ENCODE measurements around the gene CD3D.
A peak's percentile ranks its signal among the peaks of the same experiment; 100 is the strongest.

The CD3D gene

DNA sequence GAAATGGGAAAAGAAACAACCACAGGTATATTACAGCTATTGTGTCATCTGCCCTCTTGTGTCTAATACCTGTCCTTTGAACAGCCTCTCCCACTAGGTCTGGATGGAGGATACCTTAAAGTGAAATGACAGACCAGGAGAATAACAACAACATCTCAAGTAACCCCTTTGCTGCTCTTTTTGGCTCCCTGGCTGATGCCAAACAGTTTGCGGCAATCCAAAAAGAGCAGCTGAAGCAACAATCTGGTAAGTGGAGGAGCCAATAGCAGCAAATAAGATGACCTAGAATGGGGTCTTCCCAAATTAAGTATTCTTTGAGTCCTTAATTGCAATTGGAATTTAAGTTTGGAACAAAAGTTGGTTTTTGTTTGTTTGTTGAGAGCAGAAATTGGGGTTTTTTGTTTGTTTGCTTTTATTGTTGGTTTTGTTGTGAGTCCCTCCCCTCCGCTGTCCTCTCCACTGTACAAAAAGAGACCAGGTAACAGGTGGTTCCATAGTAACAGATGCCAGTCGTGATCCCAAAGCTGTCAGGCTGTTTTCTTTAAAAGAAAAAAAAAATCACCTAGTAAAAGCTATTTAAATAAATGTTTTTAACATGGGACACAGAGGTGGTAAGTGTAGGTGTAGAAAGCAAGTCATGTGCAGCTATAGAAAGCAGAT is 22.6 kb upstream of the CD3D start:
- H3K36me3 ChIP-seq (ENCODE audit: control insufficient read depth, insufficient read depth, low read length), result peaks cover 11% of the 10 kb centered on the region
- no peak overlapping the region for H3K4me3 ChIP-seq (replicated peaks; ENCODE audit: low read depth, low read length)
- H3K27me3 ChIP-seq (replicated peaks; ENCODE audit: control insufficient read depth, insufficient read depth, low read length), result no peaks in the 10 kb centered on the region
- DNase-seq (ENCODE audit: extremely low read depth, insufficient read length), result no peak
- TF ChIP-seq, protein P1, sequence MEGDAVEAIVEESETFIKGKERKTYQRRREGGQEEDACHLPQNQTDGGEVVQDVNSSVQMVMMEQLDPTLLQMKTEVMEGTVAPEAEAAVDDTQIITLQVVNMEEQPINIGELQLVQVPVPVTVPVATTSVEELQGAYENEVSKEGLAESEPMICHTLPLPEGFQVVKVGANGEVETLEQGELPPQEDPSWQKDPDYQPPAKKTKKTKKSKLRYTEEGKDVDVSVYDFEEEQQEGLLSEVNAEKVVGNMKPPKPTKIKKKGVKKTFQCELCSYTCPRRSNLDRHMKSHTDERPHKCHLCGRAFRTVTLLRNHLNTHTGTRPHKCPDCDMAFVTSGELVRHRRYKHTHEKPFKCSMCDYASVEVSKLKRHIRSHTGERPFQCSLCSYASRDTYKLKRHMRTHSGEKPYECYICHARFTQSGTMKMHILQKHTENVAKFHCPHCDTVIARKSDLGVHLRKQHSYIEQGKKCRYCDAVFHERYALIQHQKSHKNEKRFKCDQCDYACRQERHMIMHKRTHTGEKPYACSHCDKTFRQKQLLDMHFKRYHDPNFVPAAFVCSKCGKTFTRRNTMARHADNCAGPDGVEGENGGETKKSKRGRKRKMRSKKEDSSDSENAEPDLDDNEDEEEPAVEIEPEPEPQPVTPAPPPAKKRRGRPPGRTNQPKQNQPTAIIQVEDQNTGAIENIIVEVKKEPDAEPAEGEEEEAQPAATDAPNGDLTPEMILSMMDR (IDR thresholded peaks at IDR 0.05; ENCODE audit: insufficient read depth, low read length, poor library complexity, severe bottlenecking), result no peak

DNA sequence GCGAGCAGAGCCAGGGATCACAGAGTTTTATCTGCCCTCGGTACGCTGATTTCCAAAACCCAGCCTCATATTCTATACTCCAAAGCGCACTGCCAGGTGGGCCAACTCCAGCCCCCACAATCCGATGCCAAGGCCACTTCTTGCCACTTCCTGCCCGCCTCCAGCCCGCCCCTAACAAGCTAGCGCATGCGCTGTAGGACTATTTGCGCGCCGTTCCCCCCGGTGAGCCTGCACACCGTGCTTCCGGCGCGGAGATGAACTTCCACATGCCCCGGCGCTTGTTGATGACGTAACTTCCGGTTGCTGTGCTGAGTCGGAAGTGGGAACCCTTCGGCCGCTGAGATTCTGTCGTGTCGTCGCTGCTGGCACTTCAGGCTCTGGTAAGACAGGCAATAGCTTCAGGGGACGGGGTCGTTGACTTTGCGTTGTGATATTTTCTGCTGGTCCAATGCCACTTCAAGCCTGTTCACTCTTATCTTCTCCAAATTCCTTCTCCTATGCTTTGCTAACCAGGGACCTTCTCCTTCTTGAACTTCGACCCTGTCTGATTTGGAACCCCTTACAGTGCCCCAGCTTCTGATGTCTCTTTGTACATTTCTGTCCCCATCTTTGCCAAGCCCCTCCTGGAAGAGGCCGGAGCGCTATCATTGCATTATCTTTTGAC is 16.9 kb upstream of the CD3D start, which contains the start of gene UBE4A:
Gene UBE4A, plus strand, starts transcription at position 306 of the 664 bp plus-strand sequence. CDS start 5,481 bp downstream, outside the sequence.
- Histone ChIP-seq H3K27me3 (replicated peaks; ENCODE audit: control insufficient read depth, insufficient read depth, low read length) (no peaks in the 10 kb centered on the region), H3K36me3 (ENCODE audit: control insufficient read depth, insufficient read depth, low read length) (no peaks in the 10 kb centered on the region), H3K4me3 (replicated peaks; ENCODE audit: low read depth, low read length) (peak within 1 kb of the TSS; percentile 87)
- peak; percentile 90 for DNase-seq (ENCODE audit: extremely low read depth, insufficient read length)
- TF ChIP-seq, protein P1 (IDR thresholded peaks at IDR 0.05; ENCODE audit: insufficient read depth, low read length, poor library complexity, severe bottlenecking), result no peak

DNA sequence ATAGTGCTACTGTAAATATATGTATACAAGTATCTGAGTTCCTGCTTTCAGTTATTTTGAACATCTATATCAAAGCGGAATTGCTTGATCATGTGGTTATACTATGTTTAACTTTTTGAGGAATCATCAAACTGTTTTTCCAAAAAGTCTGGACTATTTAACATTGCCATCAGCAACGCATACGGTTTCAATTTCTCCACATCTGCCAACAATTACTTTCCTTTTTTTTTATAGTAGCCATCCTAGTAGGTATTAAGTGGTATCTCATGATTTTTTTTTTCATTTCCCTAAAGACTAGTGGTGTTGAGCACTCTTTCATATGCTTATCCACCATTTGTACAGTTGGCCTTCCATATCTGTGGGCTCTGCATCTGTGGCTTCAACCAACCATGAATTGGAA is 15.6 kb upstream of the CD3D start:
- no peak overlapping the region for H3K4me3 ChIP-seq (replicated peaks; ENCODE audit: low read depth, low read length)
- TF ChIP-seq, protein P1 (IDR thresholded peaks at IDR 0.05; ENCODE audit: insufficient read depth, low read length, poor library complexity, severe bottlenecking), result no peak
- no peaks in the 10 kb centered on the region for H3K36me3 ChIP-seq (ENCODE audit: control insufficient read depth, insufficient read depth, low read length)
- no peak for DNase-seq (ENCODE audit: extremely low read depth, insufficient read length)
- H3K27me3 ChIP-seq (replicated peaks; ENCODE audit: control insufficient read depth, insufficient read depth, low read length), result no peaks in the 10 kb centered on the region

DNA sequence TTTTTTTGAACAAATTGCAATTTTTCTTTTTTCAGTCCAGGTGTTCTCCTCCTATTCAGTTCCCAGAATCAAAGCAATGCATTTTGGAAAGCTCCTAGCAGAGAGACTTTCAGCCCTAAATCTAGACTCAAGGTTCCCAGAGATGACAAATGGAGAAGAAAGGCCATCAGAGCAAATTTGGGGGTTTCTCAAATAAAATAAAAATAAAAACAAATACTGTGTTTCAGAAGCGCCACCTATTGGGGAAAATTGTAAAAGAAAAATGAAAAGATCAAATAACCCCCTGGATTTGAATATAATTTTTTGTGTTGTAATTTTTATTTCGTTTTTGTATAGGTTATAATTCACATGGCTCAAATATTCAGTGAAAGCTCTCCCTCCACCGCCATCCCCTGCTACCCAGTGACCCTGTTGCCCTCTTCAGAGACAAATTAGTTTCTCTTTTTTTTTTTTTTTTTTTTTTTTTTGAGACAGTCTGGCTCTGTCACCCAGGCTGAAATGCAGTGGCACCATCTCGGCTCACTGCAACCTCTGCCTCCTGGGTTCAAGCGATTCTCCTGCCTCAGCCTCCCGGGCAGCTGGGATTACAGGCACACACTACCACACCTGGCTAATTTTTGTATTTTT is 10.7 kb upstream of the CD3D start:
- Histone ChIP-seq H3K4me3 (replicated peaks; ENCODE audit: low read depth, low read length) (no peak overlapping the region), H3K27me3 (replicated peaks; ENCODE audit: control insufficient read depth, insufficient read depth, low read length) (no peaks in the 10 kb centered on the region; the same call in 1 of the 2 replicates)
- DNase-seq (ENCODE audit: extremely low read depth, insufficient read length), result no peak

DNA sequence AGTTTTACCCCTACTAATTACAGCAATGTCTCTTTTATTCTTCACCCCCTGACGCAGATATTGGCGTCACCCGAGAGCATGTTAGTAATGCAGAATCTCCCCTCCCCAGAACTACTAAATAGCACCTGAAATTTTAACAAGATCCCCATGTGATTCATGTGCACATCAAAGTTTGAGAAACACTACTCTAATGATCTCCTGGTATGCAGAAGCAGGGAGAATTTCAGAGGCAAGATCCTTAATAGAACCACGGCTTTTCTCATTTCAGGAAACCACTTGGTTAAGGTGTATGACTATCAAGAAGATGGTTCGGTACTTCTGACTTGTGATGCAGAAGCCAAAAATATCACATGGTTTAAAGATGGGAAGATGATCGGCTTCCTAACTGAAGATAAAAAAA is 7.0 kb upstream of the CD3D start:
- H3K4me3 ChIP-seq (replicated peaks; ENCODE audit: low read depth, low read length), result no peak overlapping the region
- no peaks in the 10 kb centered on the region; the same call in none of the 2 replicates for H3K27me3 ChIP-seq (replicated peaks; ENCODE audit: control insufficient read depth, insufficient read depth, low read length)
- no peaks in the 10 kb centered on the region for H3K36me3 ChIP-seq (ENCODE audit: control insufficient read depth, insufficient read depth, low read length)
- DNase-seq (ENCODE audit: extremely low read depth, insufficient read length), result no peak
- TF ChIP-seq, protein P1 (IDR thresholded peaks at IDR 0.05; ENCODE audit: insufficient read depth, low read length, poor library complexity, severe bottlenecking), result no peak

More for the DNA sequence above, 10.7 kb upstream of the CD3D start:
- no peaks in the 10 kb centered on the region for H3K36me3 ChIP-seq (ENCODE audit: control insufficient read depth, insufficient read depth, low read length)
- TF ChIP-seq, protein P1 (IDR thresholded peaks at IDR 0.05; ENCODE audit: insufficient read depth, low read length, poor library complexity, severe bottlenecking), result peak; percentile 47

Measured in GM06990 (cell line).